Measurements from ENCODE around the gene RTTN. TPM values are rescaled to one million over a fixed set of nuclear protein-coding genes. Genes with fewer than 3 reads are reported as not detected.

Gene RTTN
- total and polyA plus RNA-seq, 9 of the 15 experiments (the other 6 are each of a cell fraction or from before 2014, with no cell fraction given): 3.1 to 18.3 (median 10.6) TPM

DNA sequence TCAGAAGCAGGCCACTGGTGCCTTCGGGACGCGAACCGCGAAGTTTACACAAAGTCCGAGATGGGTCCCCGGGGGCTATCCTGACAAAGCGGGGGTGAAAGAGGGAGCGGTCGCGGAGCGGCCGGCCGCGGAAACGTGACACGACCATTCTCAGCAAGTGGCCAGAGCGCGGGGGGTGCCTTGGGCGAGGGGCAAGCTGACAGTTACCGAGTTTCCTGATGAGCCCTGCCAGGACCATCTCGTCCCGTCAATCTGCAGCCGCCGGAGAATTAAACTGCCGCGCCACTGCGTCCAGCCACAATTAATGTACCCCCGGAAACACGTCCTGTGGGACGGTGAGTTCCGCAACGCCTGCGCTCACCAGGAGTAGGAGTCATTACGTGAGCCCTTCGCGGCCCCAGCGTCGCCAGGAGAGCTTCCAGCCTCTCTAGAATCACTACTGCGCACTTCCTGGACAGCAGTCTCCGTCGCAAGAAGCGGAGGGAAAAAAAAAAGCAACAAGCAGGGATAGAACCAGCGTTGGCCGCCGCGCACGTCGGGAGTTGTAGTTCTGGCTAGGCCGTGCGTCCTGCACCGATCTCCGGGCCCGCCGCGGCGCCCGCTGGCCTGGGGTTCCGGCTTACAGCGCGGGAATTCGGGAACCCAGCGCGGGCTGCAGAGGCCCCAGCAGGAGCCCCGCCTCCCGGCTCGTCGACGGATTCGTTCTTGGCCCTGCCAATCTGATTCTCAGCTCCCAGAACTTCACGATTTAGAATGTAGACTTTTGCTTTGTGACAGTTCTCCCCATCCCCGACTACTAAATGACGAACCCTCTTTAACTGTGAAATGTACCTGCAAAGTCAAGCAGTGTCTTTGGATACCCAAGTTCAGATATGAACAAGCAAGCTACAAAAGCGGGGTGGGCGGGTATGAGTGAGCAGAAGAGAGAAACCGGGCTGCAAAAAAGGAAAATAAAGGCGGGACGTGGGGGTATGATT, at the start of gene RTTN (continued):
- TF ChIP-seq, protein P1, sequence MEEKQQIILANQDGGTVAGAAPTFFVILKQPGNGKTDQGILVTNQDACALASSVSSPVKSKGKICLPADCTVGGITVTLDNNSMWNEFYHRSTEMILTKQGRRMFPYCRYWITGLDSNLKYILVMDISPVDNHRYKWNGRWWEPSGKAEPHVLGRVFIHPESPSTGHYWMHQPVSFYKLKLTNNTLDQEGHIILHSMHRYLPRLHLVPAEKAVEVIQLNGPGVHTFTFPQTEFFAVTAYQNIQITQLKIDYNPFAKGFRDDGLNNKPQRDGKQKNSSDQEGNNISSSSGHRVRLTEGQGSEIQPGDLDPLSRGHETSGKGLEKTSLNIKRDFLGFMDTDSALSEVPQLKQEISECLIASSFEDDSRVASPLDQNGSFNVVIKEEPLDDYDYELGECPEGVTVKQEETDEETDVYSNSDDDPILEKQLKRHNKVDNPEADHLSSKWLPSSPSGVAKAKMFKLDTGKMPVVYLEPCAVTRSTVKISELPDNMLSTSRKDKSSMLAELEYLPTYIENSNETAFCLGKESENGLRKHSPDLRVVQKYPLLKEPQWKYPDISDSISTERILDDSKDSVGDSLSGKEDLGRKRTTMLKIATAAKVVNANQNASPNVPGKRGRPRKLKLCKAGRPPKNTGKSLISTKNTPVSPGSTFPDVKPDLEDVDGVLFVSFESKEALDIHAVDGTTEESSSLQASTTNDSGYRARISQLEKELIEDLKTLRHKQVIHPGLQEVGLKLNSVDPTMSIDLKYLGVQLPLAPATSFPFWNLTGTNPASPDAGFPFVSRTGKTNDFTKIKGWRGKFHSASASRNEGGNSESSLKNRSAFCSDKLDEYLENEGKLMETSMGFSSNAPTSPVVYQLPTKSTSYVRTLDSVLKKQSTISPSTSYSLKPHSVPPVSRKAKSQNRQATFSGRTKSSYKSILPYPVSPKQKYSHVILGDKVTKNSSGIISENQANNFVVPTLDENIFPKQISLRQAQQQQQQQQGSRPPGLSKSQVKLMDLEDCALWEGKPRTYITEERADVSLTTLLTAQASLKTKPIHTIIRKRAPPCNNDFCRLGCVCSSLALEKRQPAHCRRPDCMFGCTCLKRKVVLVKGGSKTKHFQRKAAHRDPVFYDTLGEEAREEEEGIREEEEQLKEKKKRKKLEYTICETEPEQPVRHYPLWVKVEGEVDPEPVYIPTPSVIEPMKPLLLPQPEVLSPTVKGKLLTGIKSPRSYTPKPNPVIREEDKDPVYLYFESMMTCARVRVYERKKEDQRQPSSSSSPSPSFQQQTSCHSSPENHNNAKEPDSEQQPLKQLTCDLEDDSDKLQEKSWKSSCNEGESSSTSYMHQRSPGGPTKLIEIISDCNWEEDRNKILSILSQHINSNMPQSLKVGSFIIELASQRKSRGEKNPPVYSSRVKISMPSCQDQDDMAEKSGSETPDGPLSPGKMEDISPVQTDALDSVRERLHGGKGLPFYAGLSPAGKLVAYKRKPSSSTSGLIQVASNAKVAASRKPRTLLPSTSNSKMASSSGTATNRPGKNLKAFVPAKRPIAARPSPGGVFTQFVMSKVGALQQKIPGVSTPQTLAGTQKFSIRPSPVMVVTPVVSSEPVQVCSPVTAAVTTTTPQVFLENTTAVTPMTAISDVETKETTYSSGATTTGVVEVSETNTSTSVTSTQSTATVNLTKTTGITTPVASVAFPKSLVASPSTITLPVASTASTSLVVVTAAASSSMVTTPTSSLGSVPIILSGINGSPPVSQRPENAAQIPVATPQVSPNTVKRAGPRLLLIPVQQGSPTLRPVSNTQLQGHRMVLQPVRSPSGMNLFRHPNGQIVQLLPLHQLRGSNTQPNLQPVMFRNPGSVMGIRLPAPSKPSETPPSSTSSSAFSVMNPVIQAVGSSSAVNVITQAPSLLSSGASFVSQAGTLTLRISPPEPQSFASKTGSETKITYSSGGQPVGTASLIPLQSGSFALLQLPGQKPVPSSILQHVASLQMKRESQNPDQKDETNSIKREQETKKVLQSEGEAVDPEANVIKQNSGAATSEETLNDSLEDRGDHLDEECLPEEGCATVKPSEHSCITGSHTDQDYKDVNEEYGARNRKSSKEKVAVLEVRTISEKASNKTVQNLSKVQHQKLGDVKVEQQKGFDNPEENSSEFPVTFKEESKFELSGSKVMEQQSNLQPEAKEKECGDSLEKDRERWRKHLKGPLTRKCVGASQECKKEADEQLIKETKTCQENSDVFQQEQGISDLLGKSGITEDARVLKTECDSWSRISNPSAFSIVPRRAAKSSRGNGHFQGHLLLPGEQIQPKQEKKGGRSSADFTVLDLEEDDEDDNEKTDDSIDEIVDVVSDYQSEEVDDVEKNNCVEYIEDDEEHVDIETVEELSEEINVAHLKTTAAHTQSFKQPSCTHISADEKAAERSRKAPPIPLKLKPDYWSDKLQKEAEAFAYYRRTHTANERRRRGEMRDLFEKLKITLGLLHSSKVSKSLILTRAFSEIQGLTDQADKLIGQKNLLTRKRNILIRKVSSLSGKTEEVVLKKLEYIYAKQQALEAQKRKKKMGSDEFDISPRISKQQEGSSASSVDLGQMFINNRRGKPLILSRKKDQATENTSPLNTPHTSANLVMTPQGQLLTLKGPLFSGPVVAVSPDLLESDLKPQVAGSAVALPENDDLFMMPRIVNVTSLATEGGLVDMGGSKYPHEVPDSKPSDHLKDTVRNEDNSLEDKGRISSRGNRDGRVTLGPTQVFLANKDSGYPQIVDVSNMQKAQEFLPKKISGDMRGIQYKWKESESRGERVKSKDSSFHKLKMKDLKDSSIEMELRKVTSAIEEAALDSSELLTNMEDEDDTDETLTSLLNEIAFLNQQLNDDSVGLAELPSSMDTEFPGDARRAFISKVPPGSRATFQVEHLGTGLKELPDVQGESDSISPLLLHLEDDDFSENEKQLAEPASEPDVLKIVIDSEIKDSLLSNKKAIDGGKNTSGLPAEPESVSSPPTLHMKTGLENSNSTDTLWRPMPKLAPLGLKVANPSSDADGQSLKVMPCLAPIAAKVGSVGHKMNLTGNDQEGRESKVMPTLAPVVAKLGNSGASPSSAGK (IDR thresholded peaks at IDR 0.05): peak; percentile 58
- TF ChIP-seq, protein P2, sequence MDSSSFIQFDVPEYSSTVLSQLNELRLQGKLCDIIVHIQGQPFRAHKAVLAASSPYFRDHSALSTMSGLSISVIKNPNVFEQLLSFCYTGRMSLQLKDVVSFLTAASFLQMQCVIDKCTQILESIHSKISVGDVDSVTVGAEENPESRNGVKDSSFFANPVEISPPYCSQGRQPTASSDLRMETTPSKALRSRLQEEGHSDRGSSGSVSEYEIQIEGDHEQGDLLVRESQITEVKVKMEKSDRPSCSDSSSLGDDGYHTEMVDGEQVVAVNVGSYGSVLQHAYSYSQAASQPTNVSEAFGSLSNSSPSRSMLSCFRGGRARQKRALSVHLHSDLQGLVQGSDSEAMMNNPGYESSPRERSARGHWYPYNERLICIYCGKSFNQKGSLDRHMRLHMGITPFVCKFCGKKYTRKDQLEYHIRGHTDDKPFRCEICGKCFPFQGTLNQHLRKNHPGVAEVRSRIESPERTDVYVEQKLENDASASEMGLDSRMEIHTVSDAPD (CRISPR knock-in tag; IDR thresholded peaks at IDR 0.05): no peak
- TF ChIP-seq ZKSCAN1 (IDR thresholded peaks at IDR 0.05; ENCODE audit: low read depth, low read length) (peak; percentile 39; the same call in 1 of the 2 replicates), FOSL1 (tag; conservative IDR thresholded peaks at IDR 0.05) (peak; percentile 31; the same call in 1 of the 2 replicates), COPS2 (conservative IDR thresholded peaks at IDR 0.05) (no peak), FOS (IDR thresholded peaks at IDR 0.05; ENCODE audit: extremely low read depth, insufficient read length) (no peak), RNF2 (IDR thresholded peaks at IDR 0.05) (peak; percentile 81), JUND (IDR thresholded peaks at IDR 0.05; ENCODE audit: borderline replicate concordance, low read depth, low read length) (peak; percentile 9; the same call in 1 of the 2 replicates), JUND (tag; IDR thresholded peaks at IDR 0.05; ENCODE audit: borderline replicate concordance, low read depth, low read length) (peak; percentile 59; the same call in 2 of the 3 replicates), ZNF830 (CRISPR knock-in tag; IDR thresholded peaks at IDR 0.05) (no peak), SRSF3 (IDR thresholded peaks at IDR 0.05; ENCODE audit: insufficient read depth, low read length) (no peak), ZNF121 (CRISPR knock-in tag; conservative IDR thresholded peaks at IDR 0.05) (no peak)
- TF ChIP-seq, protein P3, sequence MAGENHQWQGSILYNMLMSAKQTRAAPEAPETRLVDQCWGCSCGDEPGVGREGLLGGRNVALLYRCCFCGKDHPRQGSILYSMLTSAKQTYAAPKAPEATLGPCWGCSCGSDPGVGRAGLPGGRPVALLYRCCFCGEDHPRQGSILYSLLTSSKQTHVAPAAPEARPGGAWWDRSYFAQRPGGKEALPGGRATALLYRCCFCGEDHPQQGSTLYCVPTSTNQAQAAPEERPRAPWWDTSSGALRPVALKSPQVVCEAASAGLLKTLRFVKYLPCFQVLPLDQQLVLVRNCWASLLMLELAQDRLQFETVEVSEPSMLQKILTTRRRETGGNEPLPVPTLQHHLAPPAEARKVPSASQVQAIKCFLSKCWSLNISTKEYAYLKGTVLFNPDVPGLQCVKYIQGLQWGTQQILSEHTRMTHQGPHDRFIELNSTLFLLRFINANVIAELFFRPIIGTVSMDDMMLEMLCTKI (IDR thresholded peaks at IDR 0.05; ENCODE audit: partially characterized antibody): no peak
